Measurements from ENCODE around the gene TMEM132A. TPM values are rescaled to one million over a fixed set of nuclear protein-coding genes. Genes with fewer than 3 reads are reported as not detected.

The TMEM132A gene
- total and polyA plus RNA-seq, 2 of the 13 experiments (the other 11 are each of a cell fraction or from before 2014, with no cell fraction given), result 11.1 to 32.9 TPM

DNA sequence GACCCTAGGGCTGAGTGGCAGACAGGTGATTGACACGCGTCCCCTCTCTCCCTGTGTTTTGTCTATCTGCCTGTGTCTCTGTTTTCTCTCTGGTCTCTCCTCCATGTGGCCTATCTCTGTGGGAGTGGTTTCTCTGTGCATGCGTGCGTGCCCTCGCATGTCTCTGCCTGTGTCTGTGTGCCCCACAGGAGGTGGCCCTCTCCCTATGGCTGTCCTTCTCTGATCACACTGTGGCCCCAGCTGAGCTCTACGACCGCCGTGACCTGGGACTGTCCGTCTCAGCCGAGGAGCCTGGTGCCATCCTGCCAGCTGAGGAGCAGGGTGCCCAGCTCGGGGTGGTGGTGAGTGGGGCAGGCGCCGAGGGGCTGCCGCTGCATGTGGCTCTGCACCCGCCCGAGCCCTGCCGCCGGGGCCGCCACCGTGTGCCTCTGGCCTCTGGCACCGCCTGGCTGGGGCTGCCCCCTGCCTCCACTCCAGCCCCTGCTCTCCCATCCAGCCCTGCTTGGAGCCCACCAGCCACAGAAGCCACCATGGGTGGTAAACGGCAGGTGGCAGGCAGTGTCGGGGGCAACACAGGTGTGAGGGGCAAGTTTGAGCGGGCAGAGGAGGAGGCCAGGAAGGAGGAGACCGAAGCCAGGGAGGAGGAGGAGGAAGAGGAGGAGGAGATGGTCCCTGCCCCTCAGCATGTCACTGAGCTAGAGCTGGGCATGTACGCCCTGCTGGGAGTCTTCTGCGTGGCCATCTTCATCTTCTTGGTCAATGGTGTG, 11.6 kb downstream of the TMEM132A start:
- FAIRE-seq (no peak), ATAC-seq (no peak), DNase-seq (ENCODE audit: low spot score) (no peak)
- BruUV-seq (replicated peaks), result no TSS peak
- POLR2A ChIA-PET, result no interaction called here
- no peak overlapping the region for H3K27ac ChIP-seq (ENCODE audit: extremely low read length, insufficient read depth, low read length)
- in situ Hi-C loops (cut with HindIII; ENCODE audit: extremely low pct_ligation_motif_present, low pct_unique_long_range_greater_than_20kb), result no loop called here
- TF ChIP-seq ZFYVE20 (CRISPR knock-in tag; IDR thresholded peaks at IDR 0.05; ENCODE audit: borderline replicate concordance, low read depth), result no peak
- TF ChIP-seq MED1 (CRISPR knock-in tag; IDR thresholded peaks at IDR 0.05), result no peak
- no peak for TF ChIP-seq HES4 (CRISPR knock-in tag; IDR thresholded peaks at IDR 0.05; ENCODE audit: borderline replicate concordance)
- no peak for TF ChIP-seq KLF13 (CRISPR knock-in tag; IDR thresholded peaks at IDR 0.05)
- no peak for TF ChIP-seq NFIC (IDR thresholded peaks at IDR 0.05; ENCODE audit: low read length)
- TF ChIP-seq, protein P1, sequence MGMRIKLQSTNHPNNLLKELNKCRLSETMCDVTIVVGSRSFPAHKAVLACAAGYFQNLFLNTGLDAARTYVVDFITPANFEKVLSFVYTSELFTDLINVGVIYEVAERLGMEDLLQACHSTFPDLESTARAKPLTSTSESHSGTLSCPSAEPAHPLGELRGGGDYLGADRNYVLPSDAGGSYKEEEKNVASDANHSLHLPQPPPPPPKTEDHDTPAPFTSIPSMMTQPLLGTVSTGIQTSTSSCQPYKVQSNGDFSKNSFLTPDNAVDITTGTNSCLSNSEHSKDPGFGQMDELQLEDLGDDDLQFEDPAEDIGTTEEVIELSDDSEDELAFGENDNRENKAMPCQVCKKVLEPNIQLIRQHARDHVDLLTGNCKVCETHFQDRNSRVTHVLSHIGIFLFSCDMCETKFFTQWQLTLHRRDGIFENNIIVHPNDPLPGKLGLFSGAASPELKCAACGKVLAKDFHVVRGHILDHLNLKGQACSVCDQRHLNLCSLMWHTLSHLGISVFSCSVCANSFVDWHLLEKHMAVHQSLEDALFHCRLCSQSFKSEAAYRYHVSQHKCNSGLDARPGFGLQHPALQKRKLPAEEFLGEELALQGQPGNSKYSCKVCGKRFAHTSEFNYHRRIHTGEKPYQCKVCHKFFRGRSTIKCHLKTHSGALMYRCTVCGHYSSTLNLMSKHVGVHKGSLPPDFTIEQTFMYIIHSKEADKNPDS (CRISPR knock-in tag; IDR thresholded peaks at IDR 0.05), result no peak
- no peak overlapping the region for H3K4me2 ChIP-seq (ENCODE audit: low read depth, low read length)
- H3K4me3 ChIP-seq (replicated peaks in 1 of 3; ENCODE audit: insufficient read depth in 1 of 3, low read depth in 2 of 3, low read length in 3 of 3), result no peak overlapping the region
- H3K4me1 ChIP-seq (ENCODE audit: insufficient read depth, low read length), result no peaks in the 10 kb centered on the region
- no peaks in the 10 kb centered on the region for H3K79me2 ChIP-seq (ENCODE audit: insufficient read depth, low read length)
- CTCF ChIA-PET (ENCODE audit: low intra/inter-chr PET ratio, low total read pairs), result no interaction called here
- H3K9me3 ChIP-seq (ENCODE audit: low read length), result no peaks in the 10 kb centered on the region
- no peak overlapping the region for H3K9ac ChIP-seq (ENCODE audit: insufficient read depth, low read depth, low read length)
- no peak overlapping the region for H2AFZ ChIP-seq (ENCODE audit: low read length)
- peaks cover 2 to 3% of the 10 kb centered on the region in 2 experiments; a peak in 3 of 5 replicates for H3K36me3 ChIP-seq (replicated peaks in 1 of 2; ENCODE audit: control insufficient read depth in 1 of 2, insufficient read depth in 2 of 2, low read length in 2 of 2)
- H4K20me1 ChIP-seq (ENCODE audit: insufficient read depth, low read length), result no peaks in the 10 kb centered on the region
- WGBS (ENCODE audit: low lambda C conversion rate), result 95% methylated on average over 13 of the region's 27 CpGs
- intact Hi-C loops (cut with micrococcal nuclease; ENCODE audit: unreplicated experiment), result no loop called here
- H3K27me3 ChIP-seq (ENCODE audit: control insufficient read depth in 1 of 2, insufficient read depth in 2 of 2, low read length in 2 of 2), result no peaks in the 10 kb centered on the region; a peak in 1 of 5 replicates
